Stimulated activated CD4-positive, alpha-beta T cell treated with anti-CD3 and anti-CD28 coated beads, Interleukin-12 subunit alpha, Interleukin-12 subunit beta, amount 100 ng/mL, for 4 hours (primary cell): ENCODE results near the gene PALB2.

Experiments used
- DNase-seq: peaks from one replicate; pipeline ENCODE4 v3.0.0-alpha.2; 2020

PALB2 gene

GRCh38 chr16:23580391-23580790 is 60.7 kb downstream of the PALB2 start:
- DNase-seq: no peak

DNA sequence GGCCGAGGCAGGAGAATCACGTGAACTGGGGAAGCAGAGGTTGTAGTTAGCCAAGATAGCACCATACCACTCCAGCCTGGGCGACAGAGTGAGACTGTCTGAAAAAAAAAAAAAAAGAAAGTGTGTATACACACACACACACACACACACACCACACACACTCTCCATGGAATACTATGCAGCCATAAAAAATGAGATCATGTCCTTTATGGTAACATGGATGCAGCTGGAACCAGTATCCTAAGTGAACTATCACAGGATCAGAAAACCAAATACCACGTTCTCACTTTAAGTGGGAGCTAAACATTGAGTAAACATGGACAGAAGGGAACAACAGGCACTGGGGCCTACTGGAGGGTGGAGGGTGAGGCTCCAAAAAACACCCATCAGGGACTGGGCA is 61.7 kb downstream of the PALB2 start:
- DNase-seq: no peak

DNA sequence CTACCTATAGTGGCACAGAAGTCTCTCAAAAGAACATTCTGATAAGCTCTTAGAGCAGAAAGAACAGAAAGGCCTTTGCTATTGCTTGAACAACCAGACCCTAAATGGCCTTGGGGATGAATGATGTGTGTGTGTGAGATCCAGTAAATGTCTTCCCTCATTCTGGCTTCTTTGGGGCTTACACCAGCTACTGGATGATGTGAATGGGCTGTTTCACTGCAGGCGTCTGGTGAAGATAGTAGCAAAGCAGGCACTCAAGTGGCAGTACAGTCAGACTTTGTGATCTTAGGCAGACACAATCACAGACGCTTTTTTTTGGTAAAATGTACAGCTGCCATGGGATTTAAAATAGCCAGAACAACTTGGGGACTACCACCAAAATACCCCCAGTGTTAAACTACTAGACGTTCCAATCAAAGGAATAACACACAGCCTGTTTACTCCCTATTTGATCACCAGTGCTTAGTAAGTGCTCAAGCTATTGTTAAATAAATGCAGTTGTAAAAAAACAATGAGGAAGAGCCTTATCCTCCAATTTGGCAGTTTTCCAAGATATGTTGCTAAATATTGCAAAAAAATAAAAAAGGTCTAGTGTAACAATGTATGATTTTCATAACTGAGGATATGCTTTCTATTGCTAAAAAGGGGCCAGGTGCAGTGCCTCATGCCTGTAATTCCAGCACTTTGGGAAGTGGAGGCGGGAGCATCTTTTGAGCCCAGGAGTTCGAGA is 62.8 kb downstream of the PALB2 start:
- no peak for DNase-seq

DNA sequence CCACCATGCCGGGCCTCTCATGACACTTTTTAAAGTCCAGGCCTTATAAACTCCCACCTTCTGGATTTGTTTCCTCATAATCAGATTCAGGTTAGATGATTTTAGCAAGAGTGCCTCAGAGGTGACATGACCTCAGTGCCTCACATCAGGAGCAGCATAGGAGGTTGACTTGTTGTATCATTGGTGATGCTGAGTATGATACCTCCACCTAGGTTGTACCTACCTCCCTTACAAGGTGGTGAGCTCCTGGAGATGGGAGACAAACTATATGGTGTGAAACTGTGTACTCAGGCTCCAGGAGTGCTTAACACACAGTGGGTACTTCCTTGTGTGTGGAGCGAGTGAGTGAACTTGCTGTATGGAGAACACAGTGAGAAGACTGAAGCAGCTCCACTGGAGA is 63.6 kb downstream of the PALB2 start:
- DNase-seq: no peak

DNA sequence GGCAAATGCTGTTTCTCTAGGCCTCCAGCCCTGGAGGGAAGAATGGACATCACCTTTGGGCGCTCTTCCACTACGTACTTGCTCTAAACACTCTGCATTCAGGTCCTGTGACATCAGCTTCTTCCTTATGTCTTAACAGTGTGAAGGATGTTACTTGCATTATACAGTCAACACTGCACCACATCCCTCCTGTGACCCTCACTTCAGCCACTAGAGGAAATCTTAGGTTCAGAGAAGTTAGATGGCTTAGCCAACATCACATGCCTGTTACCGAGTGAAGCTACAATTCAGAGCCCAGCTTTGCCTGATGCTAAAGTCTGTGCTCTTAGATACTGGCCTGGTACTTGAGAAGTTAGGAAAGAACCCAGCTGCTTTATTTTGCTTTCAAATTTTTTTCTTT is 65.3 kb downstream of the PALB2 start:
- DNase-seq: no peak

DNA sequence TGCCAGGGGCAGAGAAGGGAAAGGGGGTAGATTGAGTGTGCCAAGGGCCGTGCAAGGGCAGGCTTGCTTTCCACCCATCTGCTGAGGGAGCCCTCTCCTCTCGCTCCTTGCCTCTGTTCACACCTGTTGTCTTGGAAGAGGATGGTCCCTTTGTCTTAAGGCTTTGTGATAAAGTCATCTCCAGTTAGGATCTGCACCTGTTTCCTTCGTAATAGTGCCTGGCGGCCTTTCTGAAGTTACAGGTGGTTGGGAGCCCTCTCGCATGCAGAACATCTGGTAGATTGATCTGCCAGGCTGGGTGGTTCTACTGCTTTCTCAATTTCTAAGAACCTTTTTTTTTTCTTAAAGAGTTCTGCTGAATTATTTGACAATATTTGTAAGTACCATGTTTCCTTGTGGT is 67.3 kb downstream of the PALB2 start:
- DNase-seq: no peak

DNA sequence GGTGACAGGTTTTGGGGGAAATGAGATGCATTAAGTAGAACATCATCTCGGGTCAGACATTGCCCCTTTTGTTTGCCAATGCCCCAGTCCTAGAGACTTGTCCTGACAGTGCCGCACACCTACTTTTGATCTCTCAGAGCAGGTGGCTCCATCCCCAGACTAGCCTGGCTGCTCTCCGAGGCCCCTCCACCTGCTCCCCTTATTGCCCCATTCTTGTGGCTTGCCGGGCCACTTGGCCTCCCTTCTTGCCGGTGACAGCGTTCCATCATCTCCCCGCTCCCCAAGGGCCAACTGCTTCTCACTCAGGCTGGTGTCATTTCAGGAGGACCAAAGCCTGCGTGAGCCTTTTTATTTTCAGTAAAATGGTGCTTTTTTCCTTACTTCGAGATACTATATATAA is 68.7 kb downstream of the PALB2 start:
- DNase-seq: no peak

- no peak for DNase-seq
Measured at GRCh38 chr16:23571895-23572294, 69.2 kb downstream of the PALB2 start.

- no peak for DNase-seq
Measured at GRCh38 chr16:23570992-23571632, 70.0 kb downstream of the PALB2 start.

DNA sequence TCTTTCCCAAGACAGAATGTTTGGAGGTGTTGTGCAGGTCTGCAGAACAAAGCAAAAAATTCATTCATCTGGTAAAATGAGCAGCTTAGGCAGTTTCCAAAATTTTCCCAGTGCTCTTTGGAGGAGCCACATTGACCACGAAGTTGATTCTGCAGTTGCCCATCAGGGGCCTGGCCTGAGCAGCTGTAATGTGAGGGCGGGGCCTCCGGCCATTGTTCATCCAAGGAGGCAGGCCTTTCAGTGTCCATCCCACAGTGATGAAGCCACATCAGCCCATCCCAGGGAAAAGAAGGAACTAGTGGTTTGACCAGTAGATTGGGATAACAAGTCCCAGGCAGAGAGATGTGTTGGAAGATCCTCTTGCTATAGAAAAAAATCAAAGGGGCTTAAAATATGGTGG is 73.5 kb downstream of the PALB2 start:
- DNase-seq: no peak

DNA sequence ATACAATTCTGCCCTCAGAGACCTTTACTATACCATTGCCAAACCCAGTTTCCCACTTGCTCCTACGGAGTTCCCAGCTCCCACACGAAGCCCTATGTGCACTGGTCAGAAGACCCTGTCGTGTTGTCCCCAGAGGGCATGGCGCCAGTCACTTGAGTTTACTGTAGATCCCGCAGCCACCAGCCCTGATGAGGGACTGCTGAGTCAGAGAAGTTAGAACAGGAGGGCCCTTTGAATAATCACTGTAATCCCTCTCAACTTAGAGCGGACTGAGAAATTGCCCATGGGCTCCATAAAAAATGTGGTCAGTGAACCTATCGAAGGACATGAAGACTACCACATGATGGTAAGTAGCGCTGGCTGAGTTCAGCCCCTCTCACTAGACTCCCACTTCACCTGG is 74.4 kb downstream of the PALB2 start:
- no peak for DNase-seq

DNA sequence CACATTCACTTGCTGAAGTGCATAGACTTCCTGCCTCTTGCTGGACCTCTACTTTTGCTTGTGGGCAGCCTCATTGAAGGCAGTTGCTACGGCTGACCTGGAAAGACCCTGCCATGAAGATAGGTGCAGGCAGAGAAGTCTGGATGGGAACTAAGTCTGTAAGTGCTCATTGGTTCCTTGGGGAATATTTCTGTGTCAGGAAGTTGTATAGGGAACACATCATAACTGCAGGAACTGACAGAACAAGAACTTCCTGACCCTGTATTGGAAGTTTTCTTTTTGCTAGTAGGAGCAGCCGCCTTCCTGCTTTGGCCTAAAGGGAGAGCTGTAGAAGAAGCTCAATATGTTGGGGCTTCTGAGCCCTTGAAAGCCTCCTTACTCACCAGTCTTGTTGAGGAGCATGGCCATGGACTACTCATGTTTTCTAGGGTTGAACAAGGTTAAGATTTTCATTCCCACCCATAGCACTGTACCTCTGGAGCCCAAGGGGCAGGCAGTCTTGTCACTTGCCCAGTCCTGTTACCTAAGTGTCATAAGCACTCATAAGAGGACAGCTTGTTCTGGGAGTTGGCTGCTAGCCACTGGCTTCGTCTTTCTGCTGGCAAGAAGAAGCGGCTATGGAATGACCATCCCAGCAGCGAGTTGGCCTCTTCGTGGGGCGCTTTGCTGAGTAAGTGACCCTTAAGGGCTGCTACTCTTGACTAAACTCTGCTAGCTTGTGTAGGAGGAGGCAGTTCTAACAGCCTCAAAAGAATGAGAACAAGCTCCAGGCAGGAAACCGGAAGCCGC is 76.3 kb downstream of the PALB2 start:
- DNase-seq: no peak

- no peak for DNase-seq
Measured at GRCh38 chr16:23563186-23563585, 77.9 kb downstream of the PALB2 start.

GRCh38 chr16:23562505-23562904 is 78.6 kb downstream of the PALB2 start:
- DNase-seq: no peak

DNA sequence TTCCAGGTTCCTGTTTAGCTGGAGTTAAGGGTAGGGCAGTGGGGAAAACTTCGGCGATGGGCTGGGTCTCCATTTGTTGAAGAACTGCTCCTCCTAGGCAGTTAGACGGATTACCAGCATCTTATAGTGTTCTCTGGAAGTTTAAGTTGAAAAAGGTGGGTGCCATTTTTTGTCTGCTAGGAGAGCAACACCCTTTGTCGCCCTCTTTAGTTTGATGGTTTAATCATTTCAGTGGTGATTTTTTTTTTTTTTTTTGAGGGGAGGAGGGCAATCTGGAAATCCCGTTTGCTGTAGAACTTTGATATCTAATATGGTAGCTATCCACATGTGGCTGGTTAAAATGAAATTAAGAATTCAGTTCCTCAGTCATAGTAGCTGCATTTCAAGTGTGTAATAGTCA is 79.5 kb downstream of the PALB2 start:
- no peak for DNase-seq

DNA sequence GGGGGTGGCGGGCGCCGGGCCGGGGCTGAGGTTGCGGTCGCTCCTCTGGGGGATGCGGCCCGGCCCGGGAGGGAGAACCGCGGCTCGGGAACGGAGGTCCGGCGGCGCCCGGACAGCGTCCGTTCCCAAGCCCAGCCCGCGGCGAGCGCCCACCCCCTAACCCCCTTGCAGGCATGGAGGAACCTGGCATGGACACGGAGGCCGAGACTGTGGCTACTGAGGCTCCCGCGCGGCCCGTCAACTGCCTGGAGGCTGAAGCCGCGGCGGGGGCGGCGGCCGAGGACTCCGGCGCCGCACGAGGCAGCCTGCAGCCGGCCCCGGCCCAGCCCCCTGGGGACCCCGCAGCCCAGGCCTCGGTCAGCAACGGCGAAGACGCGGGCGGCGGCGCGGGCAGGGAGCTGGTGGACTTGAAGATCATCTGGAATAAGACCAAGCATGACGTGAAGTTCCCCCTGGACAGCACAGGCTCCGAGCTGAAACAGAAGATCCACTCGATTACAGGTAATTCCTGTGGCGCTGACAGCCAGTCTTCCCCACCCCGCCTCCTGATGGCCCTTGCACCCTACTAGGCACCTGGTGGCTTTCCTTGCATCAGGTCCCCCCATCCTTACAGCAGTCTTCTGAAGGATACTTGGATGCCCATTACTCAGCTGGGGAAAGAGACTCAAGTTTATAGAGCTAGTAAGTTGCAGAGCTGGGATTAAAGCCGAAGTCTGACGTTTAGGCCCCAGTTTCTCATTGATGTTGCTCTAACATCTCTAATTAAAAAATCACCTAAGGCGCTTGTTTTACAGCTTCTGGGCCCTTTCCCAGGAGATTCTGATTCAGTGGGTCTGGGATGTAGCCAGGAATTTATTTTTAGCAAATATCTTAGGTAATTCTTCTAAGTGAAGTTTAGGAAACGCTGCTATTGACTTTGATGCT is 83.1 kb downstream of the PALB2 start:
- DNase-seq: no peak

- DNase-seq: peak; percentile 97
Measured at GRCh38 chr16:23556881-23557778, 84.0 kb downstream of the PALB2 start, which contains the start of the genes EARS2 and UBFD1. Gene EARS2, minus strand, starts transcription at chr16:23557350. Its CDS starts 7 bp downstream, at chr16:23557343. Gene UBFD1, plus strand, starts transcription at chr16:23557727. Its CDS starts 16 bp downstream, at chr16:23557743.

GRCh38 chr16:23554536-23554935 is 86.6 kb downstream of the PALB2 start:
- DNase-seq: no peak
